Stimulated activated CD4-positive, alpha-beta T cell treated with anti-CD3 and anti-CD28 coated beads, Interleukin-1b, Interleukin-23, amount 100 ng/mL, for 24 hours (primary cell): ENCODE data around the gene ITGAX.

Experiments used
- DNase-seq, 4 experiments: peaks; one replicate each; pipeline ENCODE4 v3.0.0-alpha.2; 2020; ENCODE audit warnings: low read depth in 4 of 4, low spot score in 1 of 4

Gene ITGAX

DNA sequence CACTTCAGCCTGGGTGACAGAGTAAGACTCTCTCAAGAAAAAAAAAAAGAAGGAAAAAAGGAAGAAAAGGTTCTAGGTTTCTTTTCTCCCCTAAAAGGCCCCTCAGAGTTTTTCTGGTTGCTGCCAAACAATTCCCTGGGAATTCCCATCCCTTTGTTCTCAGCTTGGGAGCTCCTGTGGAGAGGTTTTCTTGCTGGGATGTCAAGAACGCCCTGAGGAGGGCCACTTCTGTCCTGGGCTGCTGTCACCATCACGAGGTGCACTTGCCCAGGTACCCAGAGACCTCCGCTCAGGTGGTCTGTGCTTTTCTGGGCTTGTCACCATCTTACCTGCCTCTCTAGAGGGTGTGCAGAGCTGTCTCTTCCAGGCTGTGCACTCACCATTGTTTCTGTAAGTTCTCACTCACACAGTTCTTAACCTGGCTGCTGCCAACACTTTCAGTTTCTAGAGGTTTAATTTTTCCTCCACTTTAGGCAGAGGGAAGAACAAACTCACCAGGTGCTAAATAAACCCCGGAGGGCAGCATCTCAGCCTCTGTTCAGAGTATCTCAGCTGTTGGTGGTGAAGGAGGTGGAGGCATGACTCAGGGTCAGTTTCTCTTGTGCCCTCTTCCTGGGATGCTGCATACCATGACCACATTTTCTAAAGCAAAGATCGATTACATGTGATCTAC is 75.5 kb downstream of the ITGAX start:
- DNase-seq = no peak
